NCI-H1105 (cell line): ENCODE results near the gene BABAM2.

ENCODE experiments used
- DNase-seq: peaks from one replicate; lab custom pipeline; 2025; lab: John Stamatoyannopoulos, UW

BABAM2 gene

DNA sequence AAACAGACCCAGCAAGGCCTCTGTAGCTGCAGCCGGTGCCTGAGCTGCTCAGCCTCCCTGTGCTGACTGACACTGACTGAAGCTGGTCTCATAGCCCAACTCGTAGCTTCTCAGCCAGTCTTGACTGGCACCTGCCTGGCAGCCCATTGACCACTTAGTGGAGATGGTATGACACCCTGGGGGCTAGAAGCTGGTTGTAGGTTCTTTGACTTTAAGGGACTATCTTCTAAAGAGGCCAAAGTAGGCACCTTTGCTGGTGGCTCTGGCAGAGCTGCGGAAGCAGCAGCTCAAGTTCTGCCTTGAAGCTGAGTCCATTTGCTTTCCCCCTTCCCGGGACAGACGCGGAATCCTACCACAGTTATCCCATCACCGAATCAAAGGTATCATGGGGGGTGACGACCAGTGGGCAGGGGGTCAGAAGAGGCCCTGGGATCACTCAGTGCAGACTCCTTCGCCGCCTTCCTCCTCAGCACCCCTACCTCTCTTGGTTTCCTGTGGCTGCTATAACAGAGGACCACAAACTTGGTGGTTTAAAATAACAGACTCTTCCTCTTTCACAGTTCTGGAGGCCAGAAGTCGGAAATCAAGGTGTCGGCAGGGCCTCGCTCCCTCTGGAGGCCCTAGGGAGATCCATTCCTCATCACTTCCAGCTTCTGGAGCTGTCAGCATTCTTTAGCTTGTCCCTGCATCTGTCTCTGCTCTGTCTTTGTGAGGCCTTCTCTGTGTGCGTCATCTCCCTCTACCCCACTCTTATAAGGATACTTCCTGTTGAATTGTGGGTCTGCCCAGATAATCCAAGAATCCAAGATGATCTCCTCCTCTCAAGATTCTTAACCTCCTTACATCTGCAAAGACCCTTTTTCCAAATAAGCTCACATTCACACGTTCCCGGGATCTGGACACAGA, 488.4 kb downstream of the BABAM2 start:
- no peak for DNase-seq

DNA sequence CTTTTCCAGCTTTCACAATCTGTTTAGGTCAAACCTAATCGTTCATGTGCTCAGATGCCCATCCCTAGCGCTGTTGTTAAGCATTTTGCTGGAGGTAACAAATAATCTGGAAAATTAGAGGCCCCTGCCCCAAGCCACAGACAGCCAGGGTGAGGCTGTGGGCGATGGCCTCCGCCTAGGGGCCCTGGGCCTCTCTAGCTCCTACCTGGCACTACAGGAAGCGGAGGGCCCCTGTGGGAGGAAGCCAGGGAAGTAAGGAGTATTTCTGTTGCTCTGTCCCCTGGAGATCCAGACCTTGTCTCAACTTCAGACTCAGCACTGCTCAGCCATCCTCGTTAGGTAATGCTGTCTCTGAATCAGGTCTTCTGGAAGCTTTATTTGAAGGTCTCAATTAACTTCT, 489.7 kb downstream of the BABAM2 start:
- no peak for DNase-seq

DNA sequence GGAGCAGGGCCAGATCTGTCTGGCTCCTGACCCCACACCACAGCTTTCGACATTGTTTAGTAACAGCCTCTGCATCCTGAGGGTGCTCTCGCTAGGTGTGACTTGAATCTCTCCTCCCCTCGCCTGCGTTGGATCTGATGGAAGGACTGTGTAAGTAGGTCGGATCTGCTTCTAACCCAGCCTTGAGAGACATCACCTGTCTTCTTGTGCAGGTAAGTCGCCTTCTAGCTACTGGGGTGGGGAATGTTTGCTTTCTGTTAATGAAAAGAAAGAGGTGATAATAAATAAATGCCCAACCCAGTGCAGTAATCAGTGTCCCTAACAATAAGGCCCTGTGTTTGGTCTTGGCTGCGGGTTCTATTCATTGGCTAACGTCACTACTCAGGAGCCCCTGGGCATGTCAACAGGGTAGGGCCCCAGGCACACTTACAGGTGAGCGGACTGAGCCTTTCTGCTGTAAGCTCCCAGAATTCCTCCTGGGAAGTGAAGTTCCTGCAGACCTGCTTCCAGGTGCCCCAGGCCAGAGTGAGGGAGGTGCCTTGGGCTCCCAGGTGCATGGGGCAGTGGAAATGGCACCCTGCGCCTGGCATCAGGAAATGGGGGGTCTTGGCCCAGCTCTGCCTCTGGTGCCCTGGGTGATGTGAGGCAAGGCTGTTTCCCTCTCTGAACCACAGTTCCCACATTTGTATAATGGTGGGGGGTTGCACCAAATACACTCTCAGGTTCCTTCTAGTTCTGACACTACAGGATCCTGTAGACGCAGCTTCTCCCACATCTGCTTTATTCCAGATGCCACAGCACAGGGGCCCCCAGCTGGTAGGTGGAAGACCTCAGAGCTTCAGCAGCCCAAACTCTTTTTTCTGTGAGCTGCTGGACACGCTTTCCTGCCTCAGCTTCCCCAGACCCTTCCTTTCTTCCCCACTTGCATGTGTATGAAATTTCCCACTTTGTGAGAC, 491.0 kb downstream of the BABAM2 start:
- no peak for DNase-seq

DNA sequence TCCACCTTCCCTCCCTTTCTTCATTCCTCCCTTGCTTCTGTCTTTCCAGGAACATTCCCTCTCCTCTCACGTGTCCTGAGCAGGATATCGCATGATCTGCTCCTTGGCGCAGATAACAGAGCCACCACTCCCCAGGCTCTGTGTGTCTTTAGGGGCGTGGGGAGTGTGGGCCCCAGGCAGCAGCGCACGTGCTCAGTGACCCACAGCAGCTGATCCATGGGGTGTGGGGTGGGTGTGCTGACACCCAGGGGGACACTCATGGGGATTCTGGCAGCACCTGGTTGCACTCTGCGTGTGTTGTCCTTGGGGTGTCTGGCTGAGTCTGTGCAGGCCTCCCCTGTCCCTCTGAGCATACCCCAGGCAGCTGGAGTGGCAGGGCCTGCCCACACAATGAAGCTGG, 492.2 kb downstream of the BABAM2 start:
- no peak for DNase-seq

DNA sequence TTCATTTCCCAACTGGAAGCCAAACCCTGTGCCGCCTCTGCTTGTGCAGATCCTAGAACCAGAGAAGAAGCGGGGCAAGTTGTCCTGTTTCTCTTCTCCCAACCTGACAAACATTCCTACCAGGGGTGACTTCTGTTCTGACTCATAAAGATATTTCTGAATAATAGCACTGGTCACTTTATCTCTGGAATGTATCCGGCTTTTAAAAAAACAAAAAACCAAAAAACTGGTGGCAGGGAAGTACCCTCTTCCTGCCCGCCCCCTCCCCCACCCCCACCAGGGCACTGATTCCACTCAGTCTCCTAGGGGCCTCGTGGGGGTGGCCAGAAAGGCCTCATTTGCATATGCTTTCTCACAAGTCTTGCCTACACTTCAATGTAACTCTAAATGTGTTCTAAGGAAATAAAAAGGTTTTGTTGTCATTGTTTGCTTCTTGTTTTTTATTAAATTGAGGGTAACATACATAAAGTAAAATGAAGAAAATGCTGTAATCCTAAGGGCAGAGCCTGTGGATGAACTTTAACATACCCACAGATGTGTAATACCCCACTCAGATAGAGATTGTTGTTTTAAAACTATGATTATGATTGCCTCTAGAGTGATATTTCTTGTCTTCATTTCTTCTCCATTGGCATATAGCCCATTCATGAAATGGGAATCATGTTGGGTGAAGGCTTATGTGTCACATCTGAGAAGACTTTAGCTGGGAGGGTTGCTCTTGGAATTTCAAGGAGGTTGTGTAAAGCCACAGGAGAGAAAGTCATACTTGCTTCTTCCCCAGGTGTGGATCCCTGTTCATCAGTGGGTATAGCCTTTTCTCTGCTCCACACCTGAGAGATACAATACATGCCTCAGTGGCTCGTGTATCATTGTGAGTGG, 496.8 kb downstream of the BABAM2 start:
- no peak for DNase-seq
